ENCODE data around the gene NAT14. TPM values are rescaled to one million over a fixed set of nuclear protein-coding genes. Genes with fewer than 3 reads are reported as not detected.
A peak's percentile ranks its signal among the peaks of the same experiment; 100 is the strongest.

NAT14 gene
- total RNA-seq, 4 donors from 2014 or later = 5.1 to 28.3 (median 12.2) TPM

DNA sequence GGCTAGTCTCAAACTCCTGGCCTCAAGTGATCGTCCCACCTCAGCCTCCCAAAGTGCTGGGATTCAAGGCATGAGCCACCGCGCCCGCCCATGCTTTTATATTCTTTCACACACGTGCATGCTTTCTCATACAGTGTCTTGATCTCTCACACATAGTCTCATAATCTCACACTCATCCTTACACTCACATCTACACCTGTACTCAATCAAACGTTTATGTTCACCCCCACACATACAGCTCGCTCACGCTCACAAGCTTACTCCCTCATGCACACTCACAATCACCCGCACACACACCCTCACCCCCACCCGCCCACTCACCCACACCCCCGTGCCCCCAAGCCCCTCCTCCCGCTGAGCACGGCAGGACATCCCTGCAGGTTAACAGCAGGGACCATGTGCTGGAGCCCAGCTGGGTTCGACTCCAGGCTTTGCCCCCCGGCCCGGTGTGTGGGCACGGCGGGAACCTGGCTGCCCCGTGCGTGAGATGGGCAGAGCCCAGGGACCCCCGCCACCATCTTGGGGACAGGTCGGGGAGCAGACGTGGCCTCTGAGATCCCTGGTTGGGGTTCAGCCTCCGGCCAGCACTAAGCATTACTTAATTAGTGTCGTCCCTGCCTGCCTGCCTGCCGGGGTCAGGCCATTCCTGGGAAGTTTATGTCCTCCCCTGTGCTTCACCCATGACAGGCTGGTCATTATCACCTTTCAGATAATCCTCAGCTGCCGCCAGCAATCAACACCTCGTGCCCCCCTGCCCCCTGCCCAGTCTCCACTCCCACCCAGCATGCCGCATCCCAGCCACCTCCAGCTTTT lies 40.5 kb downstream of the NAT14 start:
- Histone ChIP-seq H3K4me1 (peaks cover 0 to 6% of the 10 kb centered on the region in 2 donors), H3K36me3 (no peaks in the 10 kb centered on the region), H3K27me3 (no peaks in the 10 kb centered on the region), H3K9me3 (no peaks in the 10 kb centered on the region), H3K4me3 (replicated peaks in 1 of 3) (no peak overlapping the region), H3K27ac (no peak overlapping the region)
- 43 to 47% methylated on average over 18 to 19 of the region's 29 CpGs for WGBS, 2 donors
- no peak for DNase-seq
- intact Hi-C loops (cut with DNase I) = no loop called here
- TF ChIP-seq, protein P1, sequence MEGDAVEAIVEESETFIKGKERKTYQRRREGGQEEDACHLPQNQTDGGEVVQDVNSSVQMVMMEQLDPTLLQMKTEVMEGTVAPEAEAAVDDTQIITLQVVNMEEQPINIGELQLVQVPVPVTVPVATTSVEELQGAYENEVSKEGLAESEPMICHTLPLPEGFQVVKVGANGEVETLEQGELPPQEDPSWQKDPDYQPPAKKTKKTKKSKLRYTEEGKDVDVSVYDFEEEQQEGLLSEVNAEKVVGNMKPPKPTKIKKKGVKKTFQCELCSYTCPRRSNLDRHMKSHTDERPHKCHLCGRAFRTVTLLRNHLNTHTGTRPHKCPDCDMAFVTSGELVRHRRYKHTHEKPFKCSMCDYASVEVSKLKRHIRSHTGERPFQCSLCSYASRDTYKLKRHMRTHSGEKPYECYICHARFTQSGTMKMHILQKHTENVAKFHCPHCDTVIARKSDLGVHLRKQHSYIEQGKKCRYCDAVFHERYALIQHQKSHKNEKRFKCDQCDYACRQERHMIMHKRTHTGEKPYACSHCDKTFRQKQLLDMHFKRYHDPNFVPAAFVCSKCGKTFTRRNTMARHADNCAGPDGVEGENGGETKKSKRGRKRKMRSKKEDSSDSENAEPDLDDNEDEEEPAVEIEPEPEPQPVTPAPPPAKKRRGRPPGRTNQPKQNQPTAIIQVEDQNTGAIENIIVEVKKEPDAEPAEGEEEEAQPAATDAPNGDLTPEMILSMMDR (IDR thresholded peaks at IDR 0.05) = no peak
- TF ChIP-seq POLR2A (IDR thresholded peaks at IDR 0.05) = no peak

DNA sequence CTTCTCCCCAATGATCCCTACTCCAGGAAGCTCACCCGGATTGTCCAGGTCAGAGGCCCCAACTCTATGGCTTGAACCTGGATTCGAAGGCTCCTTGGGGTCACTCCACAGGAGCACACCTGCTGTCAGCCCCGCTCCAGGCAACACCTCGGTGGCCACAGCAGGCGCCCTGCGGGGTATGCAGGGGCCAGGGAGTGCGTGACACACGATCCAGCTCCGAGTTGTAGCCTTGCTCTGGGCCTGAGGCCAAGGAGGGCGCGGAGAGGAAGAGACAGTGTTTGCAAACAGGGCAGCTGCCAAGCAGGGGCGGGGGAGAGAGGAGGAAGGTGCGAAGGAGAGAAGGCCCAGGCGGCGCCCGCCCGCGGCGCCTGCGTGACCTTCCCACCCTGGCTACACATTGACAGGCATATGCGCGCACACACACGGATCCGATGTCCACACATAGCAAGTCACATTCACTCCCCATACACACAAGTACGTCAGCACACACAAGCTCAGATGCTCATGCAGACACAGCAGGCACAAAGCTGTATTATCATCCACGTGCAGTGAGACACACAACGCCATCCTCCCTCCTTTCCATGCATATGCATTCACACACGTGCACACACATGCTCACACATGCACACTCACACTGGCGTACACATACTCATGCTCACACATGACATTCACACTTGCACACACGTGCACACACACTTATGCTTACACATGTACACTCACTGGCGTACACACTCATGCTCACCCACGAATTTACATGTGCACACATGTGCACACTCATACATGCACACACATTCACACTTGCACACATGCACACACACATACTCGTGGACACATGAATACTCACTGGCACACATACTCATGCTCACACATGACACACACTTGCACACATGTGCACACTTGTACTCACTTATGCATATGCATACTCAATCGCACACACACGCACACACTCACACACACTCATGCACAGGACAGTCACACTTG lies 41.5 kb downstream of the NAT14 start:
- Histone ChIP-seq H3K4me1 (peaks cover 0 to 6% of the 10 kb centered on the region in 2 donors), H3K27ac (no peak overlapping the region), H3K9me3 (no peaks in the 10 kb centered on the region), H3K4me3 (replicated peaks in 1 of 3) (no peak overlapping the region), H3K36me3 (no peaks in the 10 kb centered on the region), H3K27me3 (no peaks in the 10 kb centered on the region)
- DNase-seq = peak; percentile 21 to 41
- TF ChIP-seq, protein P1 (IDR thresholded peaks at IDR 0.05) = no peak
- TF ChIP-seq POLR2A (IDR thresholded peaks at IDR 0.05) = no peak
- WGBS, 2 donors = 37 to 38% methylated on average over 29 to 31 of the region's 35 CpGs
- intact Hi-C loops (cut with DNase I) = no loop called here

GRCh38 chr19:55527197-55528029 lies 42.4 kb downstream of the NAT14 start:
- no peaks in the 10 kb centered on the region for H3K27me3 ChIP-seq
- H3K4me1 ChIP-seq = peaks cover 0 to 6% of the 10 kb centered on the region in 2 donors
- H3K27ac ChIP-seq = no peak overlapping the region
- H3K36me3 ChIP-seq = no peaks in the 10 kb centered on the region
- intact Hi-C loops (cut with DNase I) = no loop called here
- no peak for DNase-seq
- H3K4me3 ChIP-seq (replicated peaks in 1 of 3) = no peak overlapping the region
- WGBS, 2 donors = 78 to 80% methylated on average over 22 of the region's 22 CpGs
- TF ChIP-seq, protein P1 (IDR thresholded peaks at IDR 0.05) = no peak
- no peak for TF ChIP-seq POLR2A (IDR thresholded peaks at IDR 0.05)
- H3K9me3 ChIP-seq = no peaks in the 10 kb centered on the region

DNA sequence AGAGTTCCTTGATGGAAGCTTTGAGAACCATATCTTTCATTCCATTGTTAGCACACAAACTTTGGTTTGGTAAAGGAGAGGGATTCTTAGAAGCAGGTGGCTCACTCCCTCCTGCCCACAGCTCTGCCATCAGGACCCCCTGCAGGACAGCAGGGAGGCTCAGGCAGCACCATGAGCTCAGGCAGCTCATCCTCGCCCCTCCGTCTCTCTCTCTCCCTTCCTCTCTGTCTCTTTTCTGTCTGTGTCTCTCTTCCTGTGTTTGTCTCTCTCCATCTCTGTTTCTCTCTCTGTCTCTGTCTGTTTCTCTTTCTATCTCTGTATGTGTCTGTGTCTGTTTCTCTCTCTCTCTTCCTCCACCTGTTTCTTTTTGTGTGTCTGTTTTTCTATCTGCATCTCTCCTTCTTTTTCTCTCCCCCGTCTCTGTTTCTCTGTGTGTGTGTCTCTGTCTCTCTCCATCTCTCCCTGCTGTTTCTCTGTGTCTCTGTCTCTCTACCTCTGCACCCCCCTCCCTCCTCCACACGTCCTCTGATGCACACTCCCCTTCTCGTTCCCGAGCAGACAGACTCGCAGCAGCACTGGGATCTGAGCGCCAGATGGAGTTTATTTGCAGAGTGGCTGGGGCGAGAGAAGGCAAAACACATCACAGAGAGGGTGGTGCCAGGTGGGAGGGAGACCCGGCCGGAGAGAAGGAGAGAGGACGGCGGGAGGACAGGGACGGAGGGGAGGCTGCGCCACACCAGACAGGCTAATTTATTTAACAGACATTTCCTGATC lies 43.2 kb downstream of the NAT14 start:
- no peak overlapping the region for H3K27ac ChIP-seq
- 31 to 32% methylated on average over 15 of the region's 15 CpGs for WGBS, 2 donors
- H3K27me3 ChIP-seq = no peaks in the 10 kb centered on the region
- DNase-seq = no peak
- TF ChIP-seq, protein P1 (IDR thresholded peaks at IDR 0.05) = no peak
- TF ChIP-seq POLR2A (IDR thresholded peaks at IDR 0.05) = no peak
- H3K4me3 ChIP-seq (replicated peaks in 1 of 3) = no peak overlapping the region
- H3K4me1 ChIP-seq = peaks cover 0 to 6% of the 10 kb centered on the region in 2 donors
- H3K9me3 ChIP-seq = no peaks in the 10 kb centered on the region
- no peaks in the 10 kb centered on the region for H3K36me3 ChIP-seq
- intact Hi-C loops (cut with DNase I) = no loop called here
